Frontal cortex (tissue), 4 donors: ENCODE measurements around the gene MMP11. TPM values are rescaled to one million over a fixed set of nuclear protein-coding genes. Genes with fewer than 3 reads are reported as not detected.
"Not testable (repeated sequence)": the region's sequence is repeated elsewhere in the genome, so short reads cannot be mapped to it uniquely, and the experiment has no call there.

ENCODE experiments used
- DNase-seq, 2 donors: peaks; one replicate each; pipeline ENCODE4 v3.0.0; 2012; ENCODE audit warnings: low spot score in 2 of 2
- FAIRE-seq: peaks from 2 replicates; lab custom pipeline; 2012; peaks lifted over from hg19 to GRCh38; lab: Jason Lieb, UNC
- total RNA-seq: library from RNA; depleted of rRNA; stranded (reverse); fragments of >200 nt; gene quantifications from one replicate; pipeline ENCODE4 v1.2.3, GENCODE V29; 2014
- donor health status: control.
- donor health status: control.
- donor health status: control.

Gene MMP11, protein sequence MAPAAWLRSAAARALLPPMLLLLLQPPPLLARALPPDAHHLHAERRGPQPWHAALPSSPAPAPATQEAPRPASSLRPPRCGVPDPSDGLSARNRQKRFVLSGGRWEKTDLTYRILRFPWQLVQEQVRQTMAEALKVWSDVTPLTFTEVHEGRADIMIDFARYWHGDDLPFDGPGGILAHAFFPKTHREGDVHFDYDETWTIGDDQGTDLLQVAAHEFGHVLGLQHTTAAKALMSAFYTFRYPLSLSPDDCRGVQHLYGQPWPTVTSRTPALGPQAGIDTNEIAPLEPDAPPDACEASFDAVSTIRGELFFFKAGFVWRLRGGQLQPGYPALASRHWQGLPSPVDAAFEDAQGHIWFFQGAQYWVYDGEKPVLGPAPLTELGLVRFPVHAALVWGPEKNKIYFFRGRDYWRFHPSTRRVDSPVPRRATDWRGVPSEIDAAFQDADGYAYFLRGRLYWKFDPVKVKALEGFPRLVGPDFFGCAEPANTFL
- 18.8 TPM for total RNA-seq

DNA sequence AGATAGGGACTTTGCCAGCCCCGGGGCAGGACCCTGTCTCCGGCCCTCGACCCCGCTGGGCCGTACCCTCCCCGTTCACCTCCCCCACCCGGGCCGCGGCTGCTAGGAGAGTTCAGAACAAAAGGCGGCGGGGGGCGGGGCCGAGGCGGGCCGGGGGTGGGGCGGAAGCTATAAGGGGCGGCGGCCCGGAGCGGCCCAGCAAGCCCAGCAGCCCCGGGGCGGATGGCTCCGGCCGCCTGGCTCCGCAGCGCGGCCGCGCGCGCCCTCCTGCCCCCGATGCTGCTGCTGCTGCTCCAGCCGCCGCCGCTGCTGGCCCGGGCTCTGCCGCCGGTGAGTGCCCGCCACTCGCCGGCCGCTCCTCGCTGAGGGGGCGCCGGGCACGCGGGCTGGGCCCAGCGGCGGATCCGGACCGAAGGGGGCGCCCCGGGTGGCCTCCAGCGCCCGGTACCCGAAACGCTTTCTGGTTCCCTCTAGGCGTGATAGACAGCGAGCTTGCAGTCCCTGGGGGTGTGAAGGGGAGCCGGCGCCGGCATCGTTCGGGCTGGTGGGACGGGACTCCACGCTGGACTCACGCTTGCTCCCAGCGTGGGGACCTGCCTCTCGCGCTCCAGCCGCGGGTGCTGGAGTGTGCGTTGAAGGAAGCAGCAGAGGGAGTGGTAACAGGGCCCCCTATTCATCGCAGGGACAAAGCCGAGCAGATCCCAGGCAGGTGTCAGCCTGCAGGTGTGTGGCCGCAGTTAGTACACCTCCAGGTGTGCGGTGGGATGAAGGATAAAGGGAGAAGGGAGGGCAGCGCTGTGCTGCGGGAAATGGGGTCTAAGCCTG lies at the start of gene MMP11:
MMP11 (plus strand) TSS at position 201 of the 825 bp plus-strand sequence; CDS start at position 223, 22 bp downstream.
- DNase-seq (peak; percentile 67 to 72), FAIRE-seq (no peak)

DNA sequence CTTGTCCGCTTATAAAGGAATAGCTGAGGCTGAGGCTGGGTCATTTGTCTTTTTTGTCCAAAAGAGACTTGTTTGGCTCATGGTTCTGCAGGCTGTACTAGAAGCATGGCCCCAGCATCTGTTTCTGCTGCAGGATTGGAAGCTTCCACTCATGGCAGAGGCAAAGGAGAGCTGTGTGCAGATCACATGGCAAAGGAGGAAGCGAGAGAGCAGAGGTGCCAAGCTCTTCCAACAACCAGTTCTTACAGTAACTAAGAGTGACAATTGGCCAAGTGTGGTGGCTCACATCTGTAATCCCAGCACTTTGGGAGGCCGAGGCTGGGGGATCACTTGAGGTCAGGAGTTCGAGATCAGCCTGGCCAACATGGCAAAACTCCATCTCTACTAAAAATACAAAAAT lies 44.5 kb upstream of the MMP11 start:
- not testable (repeated sequence) for FAIRE-seq, DNase-seq

DNA sequence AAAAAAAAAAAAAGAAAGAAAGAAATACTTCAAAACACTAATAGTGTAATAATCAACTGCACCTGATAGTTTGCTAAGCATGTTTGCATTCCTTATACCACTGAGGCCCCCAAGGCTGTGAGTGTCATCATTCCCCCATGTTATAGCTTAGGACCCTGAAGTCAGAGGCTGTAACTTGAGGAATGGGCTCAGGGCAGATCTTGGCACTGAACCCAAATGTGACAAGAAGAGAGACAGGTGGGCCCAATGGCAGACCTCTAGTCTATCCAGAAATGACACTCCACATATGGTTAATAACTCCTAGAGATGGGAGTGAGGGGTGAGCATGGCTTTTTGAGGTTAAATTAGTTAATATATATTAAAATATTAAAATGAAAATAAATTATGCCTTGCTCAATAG lies 35.0 kb upstream of the MMP11 start:
- DNase-seq (no peak), FAIRE-seq (no peak)

DNA sequence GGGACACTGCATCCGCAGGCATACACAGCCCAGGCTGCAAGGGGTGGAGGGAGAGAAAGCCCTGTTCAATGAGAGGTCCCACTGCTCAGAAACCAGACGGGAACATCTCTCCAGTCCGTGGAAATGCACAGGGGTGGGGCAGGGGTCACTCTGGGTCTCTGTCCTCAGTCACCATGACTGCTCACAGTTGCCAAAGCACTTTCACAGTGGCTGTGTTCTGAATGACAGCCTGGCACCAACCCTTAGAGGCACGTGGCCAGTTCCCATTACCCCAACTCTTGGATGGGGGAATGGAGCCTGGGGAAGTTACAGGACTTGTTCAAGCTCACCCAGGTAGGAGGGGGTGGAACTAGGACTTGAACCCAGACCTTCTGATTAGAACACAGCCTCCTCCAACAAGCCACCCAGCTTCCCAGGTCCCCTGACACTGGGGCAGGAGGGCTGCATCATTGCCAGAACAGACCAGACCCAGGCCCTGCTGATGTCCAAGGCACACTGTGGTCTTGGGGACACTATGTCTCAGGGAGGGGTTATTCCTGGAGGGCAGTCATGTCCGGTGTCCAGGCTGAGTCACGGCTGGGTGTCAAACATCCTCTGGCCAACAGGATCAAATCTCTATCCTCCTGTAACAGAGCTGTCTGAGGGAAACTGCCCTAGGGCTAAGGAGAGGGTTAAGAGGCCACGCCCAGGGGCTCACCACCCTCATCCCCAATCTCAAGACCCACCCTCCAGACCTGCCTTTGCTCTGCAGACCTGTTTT lies 30.0 kb upstream of the MMP11 start:
- DNase-seq (no peak), FAIRE-seq (no peak)

DNA sequence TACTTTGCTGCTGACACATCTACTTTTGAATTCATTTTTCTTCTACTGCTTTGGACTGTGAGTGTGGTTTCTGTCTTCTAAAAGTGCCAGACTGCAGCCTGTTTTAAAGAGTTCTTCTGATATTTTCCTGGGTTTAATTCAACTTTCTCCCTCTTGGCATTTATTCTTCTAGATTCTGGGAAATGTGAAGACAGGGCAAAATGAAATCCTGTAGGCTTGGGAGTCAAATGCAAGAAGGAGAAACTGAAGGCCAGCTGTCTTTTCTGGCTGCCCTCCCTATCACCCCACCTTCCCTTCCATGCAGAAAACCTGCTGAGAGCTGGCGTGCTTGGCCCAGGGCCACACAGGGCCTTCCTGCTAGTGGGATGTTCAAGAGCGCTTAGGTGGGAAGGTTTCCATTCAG lies 29.3 kb upstream of the MMP11 start:
- FAIRE-seq (no peak), DNase-seq (no peak)

DNA sequence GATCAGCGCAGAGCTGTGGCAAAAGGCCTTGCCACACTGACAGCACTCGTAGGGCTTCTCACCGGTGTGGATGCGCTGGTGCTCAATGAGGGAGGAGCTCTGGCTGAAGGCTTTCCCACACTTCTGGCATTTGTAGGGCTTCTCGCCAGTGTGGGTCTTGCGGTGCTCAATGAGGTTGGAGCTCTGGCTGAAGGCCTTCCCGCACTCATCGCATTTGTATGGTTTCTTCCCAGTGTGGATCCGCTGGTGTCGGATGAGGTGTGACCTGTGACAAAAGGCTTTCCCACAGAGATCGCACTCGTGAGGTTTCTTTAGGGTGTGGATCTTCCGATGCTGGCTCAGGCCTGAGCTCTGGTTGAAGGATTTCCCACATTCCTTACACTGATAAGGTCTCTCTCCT lies 28.6 kb upstream of the MMP11 start:
- no peak for FAIRE-seq
- no peak for DNase-seq

DNA sequence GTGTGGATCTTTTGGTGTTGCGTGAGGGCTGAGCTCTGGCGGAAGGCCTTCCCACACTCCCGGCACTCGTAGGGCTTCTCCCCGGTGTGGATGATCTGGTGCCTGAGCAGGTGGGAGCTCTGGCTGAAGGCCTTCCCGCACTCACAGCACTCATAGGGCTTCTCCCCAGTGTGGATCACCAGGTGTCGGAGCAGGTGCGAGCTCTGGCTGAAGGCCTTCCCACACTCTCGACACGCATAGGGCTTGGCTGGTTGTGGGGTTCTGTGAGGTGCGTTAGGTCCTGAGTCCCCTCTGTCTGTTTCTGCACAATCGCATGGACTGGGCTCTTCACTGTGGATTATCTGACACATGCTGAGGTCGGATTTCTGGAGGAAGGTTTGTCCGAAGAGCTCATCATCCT lies 28.2 kb upstream of the MMP11 start:
- FAIRE-seq (no peak), DNase-seq (no peak)

DNA sequence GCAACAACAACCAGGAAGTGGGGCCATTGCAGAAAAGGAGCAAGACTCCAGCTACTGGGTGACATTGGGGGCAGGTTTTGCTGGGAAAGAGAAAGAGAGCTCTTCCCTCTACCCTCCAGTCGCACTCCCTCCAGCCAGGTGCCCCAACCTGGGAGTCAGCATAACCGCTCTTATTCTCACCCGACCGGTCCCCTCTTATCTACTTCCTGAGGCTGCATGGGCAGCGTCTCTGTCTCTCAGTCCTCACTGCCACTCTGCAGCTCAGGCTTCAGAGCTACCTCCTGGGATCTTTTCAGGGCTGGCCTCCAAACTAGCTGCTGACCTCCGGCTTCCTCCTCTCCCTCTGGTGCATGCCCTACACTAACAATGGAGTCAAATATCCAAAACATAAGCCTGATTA lies 26.9 kb upstream of the MMP11 start:
- DNase-seq (no peak), FAIRE-seq (no peak)

DNA sequence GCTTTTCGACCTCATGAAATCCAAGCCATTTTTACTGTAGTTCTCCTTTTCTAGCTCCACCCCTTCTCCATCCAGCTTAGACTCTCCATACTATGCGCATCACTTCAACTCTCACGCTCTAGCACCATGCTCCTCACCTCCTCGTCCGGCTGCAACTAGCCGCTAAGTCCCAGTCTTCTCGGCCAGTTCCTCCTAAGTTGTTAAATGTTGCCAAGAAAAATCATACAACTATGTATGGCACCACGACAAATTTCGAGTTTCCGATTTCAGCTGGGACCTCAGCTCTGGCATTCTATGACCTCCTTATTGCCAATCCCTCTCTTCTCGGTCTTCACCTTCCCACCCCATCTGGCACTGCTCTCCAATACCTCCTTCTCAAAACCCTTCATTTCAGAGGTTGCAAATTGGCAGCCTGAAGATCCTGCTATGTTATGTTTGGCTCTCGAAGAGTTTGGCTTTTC lies 22.8 kb upstream of the MMP11 start:
- no peak for FAIRE-seq
- no peak for DNase-seq

DNA sequence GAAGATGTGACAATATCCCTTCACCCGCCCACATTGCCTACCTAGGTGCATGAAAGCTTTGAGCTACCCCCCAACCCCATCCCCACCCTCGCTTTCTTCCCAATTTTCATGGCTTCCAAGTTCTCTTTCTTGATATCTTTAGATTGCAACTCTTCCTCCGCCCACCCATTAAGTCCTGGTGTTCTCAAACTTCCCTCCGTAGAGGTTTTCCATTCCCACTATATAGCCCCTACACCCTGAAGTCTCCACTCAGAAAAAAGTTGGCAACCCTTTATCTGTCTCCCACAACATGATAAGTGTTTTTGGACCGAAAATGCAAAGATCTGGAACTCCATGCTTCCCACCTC lies 22.3 kb upstream of the MMP11 start:
- FAIRE-seq (no peak), DNase-seq (no peak)

DNA sequence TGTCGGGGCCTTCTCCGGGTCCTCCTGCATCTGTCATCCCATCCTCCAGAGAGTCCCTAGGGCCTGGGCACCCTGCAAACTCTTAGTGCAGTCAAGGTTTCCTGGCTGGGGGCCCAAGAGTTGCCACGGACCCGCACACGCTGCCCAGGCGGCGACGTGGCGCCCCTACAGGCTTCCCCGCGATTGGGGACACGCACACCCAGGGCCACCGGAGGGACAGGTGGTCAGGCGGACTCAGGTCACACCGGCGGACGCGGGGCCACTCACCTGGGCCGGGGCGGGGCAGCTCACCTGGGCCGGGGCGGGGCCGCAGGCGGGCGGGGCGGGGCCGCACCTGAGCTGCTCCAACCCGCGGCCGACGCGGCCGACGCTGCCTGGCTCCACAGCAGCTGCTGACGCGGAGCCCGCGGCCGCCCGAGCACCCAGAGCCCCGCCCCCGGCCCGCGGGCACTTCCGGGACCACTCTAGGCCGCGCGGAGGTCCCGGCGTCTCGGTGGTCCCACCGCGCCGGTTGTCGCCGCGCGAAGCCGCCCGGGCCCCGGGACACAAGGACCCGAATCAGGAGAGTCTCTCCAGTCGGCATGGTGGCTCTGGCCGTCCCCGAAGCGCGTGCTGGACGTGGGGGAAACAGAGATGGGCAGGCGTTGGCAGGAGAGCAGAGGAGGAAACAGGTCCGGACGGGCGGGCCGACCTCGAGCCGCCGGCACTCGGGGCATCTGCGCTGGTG lies 21.8 kb upstream of the MMP11 start, which contains the start of gene ZNF70:
ZNF70 (minus strand) TSS at position 399 of the 727 bp plus-strand sequence. CDS start 5,972 bp downstream, outside the sequence.
- DNase-seq (peak; percentile 91 to 92), FAIRE-seq (no peak)

DNA sequence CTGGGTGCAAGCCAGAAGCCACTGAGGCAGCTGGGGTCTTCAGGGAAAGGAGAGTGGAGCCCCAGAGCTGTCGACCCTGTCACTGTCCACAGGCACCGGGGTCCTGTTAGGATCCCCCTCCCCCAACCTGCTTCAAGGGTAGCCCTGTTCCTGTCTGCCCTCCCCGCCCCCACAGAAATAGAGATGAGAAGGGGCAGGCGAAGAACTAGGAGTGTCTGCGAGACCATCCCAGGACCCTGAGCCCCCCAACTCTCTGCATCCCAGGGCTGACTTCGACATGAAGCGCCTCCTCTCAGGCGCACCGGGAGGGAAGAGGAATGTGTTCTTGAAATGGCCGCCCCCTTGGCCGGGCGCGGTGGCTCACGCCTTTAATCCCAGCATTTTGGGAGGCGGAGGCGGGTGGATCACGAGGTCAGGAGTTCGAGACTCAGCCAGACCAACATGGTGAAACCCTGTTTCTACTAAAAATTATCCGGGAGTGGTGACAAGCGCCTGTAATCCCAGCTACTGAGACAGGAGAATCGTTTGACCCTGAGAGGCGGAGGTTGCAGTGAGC lies 21.1 kb upstream of the MMP11 start:
- DNase-seq, result peak in 1 of 2 donors; percentile 52
- FAIRE-seq, result no peak

DNA sequence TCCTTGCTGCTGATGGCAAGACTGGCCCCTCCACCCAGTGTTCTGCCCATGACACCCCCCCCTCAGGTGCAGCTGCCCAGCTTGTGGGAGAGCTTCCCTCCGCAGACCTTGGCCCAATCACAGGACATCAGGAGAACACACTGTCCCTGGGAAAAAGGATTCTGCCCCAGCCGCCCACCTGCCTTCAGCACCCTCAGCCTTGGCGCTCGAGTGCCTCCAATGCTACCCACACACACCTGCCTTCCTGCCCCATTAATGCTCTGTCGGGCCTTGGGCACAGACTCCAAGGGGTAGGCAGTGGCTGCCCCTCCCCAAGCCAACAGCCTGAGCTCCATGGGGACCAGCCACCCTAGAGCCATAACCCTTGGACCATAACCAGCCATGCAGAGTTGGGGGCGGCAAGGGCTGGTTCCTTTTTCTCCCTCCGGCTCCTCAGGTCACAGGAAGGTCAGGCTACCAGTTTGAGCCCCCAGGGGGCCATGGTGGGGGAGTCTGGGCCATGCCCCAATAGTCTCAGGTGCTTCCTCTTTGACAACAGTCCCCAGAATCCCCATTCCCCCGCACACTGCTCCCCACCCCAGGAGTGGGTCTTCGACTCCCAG lies 20.5 kb upstream of the MMP11 start:
- FAIRE-seq (no peak), DNase-seq (no peak)

DNA sequence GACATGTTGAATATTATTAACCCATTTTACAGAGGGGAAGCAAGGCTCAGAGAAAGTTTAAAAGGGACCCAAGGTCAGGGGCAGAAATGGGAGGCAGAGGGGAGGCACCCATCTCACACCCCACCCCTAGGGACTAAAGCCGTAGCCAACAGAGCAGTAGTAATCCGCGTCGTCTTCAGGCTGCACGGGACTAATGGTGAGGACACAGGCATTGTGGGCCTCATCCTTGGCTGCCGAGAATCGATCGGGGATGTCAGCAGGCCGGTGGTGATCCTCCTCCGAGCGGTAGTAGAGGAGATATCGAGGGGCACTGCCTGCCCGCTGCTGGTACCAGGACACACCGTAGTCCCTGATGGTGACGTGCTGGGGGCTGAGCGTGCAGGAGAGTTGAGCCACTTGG lies 19.9 kb upstream of the MMP11 start:
- no peak for FAIRE-seq

DNA sequence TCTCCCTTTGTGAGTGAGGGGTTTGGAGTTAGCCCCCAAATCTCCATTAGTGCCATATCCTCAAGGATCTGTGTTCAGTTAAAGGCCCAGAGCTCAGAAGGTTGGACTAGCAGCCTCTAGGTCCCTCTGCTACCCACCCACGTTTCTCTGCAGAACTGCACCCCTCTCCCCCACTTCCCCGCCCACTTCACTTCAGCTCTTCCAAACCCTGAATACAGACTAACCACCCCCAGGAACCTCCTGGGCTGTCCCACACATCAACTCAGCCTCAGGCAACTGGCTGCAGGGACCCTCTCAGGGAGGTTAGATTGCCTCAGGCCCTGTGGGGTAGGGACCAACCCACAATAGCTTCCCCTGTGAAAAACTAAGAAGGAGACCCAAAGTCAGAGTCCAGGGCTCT lies 19.3 kb upstream of the MMP11 start:
- FAIRE-seq, result no peak
- DNase-seq, result no peak

More for the DNA sequence above, 19.9 kb upstream of the MMP11 start:
- DNase-seq, result no peak

DNA sequence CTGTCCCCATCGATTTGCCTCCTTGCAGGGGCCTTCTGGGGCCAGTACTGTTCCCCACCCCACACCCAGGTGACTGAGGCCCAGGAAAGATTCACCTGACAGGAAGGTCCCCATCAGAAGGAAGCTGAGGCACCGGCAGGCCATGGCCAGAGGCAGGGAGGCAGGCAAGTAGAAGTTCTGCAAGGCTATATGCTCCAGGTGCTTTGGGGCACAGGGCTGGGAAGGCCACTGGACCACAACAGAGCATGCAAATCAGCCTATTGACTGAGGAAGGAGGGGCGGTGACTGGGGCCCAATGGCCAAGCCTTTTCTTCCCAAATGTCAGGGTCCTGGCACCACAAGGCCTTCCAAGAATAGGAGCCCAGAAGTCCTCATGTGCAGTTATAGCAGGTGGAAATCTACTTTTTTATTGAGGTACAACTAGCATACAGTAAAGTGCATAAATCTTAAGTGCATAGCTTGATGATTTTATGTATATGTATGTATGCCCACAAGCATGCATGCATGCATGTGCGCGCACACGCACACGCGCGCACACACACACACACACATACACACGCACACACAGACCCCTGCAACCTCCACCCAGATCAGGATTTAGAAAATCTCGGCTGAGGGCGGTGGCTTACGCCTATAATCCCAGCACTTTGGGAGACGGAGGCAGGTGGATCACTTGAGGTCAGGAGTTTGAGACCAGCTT lies 18.3 kb upstream of the MMP11 start, which contains the start of gene VPREB3:
VPREB3 (minus strand) TSS at position 206 of the 700 bp plus-strand sequence; CDS start at position 144, 62 bp downstream.
- DNase-seq, result no peak
- FAIRE-seq, result no peak

DNA sequence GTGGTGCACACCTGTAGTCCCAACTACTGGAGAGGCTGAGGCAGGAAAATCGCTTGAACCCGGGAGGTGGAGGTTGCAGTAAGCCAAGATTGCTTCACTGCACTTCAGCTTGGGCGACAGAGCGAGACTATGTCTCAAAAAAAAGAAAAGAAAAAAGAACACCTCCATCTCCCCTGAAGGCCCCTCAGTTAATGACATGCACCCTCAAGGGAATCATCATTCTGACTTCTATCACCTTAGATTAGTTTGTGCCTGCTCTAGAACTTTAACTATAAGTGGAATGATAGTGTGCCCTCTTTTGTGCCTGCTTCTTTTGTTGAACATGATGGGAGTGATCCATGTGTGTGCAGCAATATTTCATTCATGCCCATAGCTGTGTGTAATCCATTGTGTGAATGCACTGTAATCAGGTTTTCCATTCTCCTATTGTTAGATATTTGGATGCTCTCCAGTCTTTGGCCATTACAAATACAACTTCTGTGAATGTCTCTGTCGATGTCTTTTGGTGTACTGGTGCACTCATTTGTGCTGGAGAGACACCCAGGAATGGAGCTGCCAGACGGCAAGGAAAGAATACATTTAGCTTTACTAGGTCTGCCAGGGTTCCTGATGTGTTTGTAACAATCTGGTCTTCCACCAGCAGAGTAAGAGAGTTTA lies 17.5 kb upstream of the MMP11 start:
- DNase-seq, result peak in 1 of 2 donors; percentile 63
- FAIRE-seq, result no peak
